Measurements from ENCODE around the gene ANKRD6. TPM values are rescaled to one million over a fixed set of nuclear protein-coding genes. Genes with fewer than 3 reads are reported as not detected.

The ANKRD6 gene
- total RNA-seq, 2 experiments from 2014 or later, result 9.1 TPM

DNA sequence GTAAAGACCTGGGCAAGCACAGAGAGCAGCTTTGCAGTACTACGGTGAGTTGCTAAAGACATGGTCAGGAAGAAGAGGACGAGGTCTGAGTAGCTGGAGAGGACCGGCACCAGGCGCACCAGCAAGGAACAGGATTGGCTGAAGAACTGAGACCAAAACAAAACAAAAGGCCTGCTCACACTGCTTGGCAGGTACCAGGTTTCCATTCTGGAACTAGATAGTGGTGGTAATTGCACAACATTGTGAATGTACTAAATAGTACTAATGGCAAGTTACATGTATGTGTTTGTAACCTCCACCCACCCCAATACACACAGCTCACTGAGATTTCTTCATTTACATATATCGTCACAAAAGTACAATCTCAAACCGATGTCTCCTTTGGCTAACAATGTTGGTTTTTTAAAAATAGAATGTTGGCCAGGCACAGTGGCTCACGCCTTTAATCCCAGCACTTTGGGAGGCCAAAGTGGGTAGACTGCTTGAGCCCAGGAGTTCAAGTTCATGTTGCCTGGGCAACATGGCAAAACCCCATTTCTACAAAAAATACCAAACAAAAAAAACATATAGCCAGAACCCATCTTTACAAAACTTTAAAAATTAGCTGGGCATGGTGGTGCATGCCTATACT is 238.1 kb downstream of the ANKRD6 start:
- peaks cover 58% of the 10 kb centered on the region for H3K36me3 Mint-ChIP-seq (ENCODE audit: low read depth)
- no peaks in the 10 kb centered on the region for H3K4me1 Mint-ChIP-seq (ENCODE audit: low read depth)
- no peak overlapping the region for H3K4me3 Mint-ChIP-seq
- no peaks in the 10 kb centered on the region for H3K27me3 Mint-ChIP-seq (ENCODE audit: low read depth)
- no peaks in the 10 kb centered on the region for H3K9me3 Mint-ChIP-seq (ENCODE audit: insufficient read depth)
- DNase-seq, result no peak
- CTCF ChIA-PET, result no interaction called here
- no peak for ATAC-seq
- H3K27ac Mint-ChIP-seq, result no peak overlapping the region
- POLR2A ChIA-PET, result no interaction called here

DNA sequence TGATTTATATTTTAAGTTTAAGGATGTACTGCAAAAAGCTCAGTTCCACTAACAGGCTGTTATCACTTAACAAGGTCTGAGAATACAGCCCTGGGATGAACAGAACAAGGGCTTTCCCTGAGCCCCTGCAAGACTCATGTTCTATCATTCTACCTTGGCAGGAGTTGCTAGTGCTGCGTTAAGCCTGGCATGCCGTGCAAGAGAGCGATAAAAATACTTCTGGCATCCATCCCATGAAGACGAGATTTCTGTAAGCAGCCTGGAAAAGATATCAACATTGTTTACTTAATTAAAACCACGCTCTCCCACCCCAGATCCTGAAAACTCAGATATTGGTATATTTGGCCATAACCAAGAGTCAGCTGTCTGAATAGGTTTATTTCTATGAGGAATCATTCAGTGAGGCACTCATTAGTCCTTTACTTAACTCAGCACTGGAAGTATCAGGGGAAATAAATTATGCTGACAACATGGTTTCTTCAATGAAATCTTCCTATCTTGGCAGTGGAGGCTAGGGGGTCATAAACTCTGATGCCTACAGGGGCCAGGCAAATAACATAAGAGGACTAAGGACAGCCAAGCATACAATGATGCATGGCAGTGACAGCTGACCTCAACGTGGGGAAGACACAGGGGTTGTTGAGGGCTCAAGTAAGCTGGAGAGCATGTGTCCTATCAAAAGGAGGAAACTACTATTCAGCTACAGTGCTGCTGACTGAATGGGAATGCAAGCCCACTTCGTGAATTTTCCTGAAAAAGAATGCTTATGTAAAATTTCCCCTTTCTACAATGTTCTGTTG is 243.2 kb downstream of the ANKRD6 start:
- DNase-seq (no peak), ATAC-seq (no peak)
- POLR2A ChIA-PET, result no interaction called here
- H3K36me3 Mint-ChIP-seq (ENCODE audit: low read depth), result peaks cover 62% of the 10 kb centered on the region
- H3K27me3 Mint-ChIP-seq (ENCODE audit: low read depth), result no peaks in the 10 kb centered on the region
- H3K9me3 Mint-ChIP-seq (ENCODE audit: insufficient read depth), result no peaks in the 10 kb centered on the region
- H3K4me1 Mint-ChIP-seq (ENCODE audit: low read depth), result no peaks in the 10 kb centered on the region
- no peak overlapping the region for H3K27ac Mint-ChIP-seq
- CTCF ChIA-PET, result no interaction called here
- H3K4me3 Mint-ChIP-seq, result no peak overlapping the region

DNA sequence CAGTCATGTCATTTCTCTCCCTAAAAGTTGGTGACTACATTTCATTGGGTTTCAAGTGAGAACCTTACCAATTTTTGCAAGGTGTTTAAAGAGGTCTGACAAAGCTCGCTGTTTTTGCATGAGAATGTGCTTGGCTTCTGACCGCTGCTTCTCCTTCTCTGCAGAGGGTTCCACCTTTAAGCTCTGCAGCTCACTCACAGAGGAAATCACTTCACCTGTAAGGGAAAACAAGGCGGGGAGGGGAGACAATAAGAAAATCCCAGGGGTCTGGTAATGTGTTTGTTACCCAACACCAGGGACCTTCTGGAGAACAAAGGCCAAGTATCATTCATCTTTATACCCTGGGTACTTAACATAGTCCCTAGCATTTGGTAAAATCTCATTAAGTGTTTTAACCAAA is 245.6 kb downstream of the ANKRD6 start:
- DNase-seq (no peak), ATAC-seq (no peak)
- H3K9me3 Mint-ChIP-seq (ENCODE audit: insufficient read depth), result no peaks in the 10 kb centered on the region
- H3K27ac Mint-ChIP-seq, result no peak overlapping the region
- no peaks in the 10 kb centered on the region for H3K4me1 Mint-ChIP-seq (ENCODE audit: low read depth)
- H3K4me3 Mint-ChIP-seq, result no peak overlapping the region
- peaks cover 59% of the 10 kb centered on the region for H3K36me3 Mint-ChIP-seq (ENCODE audit: low read depth)
- ChIA-PET POLR2A (no interaction called here), CTCF (interaction anchor here (1.1 kb wide), 1 partner anchor 14 kb away, joined by 3 read pairs; no protein-coding TSS in a partner anchor)
- no peaks in the 10 kb centered on the region for H3K27me3 Mint-ChIP-seq (ENCODE audit: low read depth)

DNA sequence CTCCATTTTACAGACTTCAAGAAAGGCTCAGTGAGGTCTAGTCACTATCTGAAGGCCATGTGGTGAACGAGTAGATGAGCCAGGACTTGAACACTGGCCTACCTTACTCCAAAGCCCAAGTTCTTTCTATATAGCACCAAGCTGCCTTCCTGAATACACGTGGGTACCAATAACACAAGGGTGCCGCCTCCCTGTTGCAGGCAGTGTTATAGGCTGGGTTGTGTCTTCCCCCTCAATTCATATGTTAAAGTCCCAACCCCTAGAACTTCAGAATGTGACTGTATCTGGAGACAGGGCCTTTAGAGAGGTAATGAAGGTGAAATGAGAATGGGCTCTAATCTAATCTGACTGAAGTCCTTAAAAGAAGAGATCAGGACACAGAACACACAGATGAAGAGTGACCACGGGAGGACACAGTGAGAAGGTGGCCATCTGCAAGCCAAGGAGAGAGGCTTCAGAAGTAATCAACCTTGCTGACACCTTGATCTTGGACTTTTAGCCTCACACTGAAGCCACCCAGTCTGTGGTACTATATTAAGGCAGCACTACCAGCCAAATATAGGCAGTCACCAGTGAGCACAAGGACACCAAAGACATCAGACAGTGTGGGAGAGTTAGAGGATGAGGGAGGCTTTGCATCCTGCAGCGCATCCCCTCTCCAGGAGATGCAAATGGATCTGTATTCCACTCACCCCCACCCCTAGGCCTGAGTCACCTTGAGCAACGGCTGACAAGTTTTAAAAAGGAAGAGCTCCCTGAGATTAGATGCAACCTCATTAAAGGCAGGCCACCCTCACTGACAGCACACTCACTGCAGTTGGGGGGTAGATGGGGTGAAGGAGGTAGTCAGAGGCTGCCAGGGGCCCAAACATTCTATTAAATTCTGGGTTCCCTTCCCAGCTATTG is 246.5 kb downstream of the ANKRD6 start:
- H3K9me3 Mint-ChIP-seq (ENCODE audit: insufficient read depth), result no peaks in the 10 kb centered on the region
- H3K27ac Mint-ChIP-seq, result no peak overlapping the region
- ChIA-PET CTCF (no interaction called here), POLR2A (interaction anchor here (1.1 kb wide), 1 partner anchor 12 kb away, joined by 3 read pairs; no protein-coding TSS in a partner anchor)
- H3K27me3 Mint-ChIP-seq (ENCODE audit: low read depth), result no peaks in the 10 kb centered on the region
- DNase-seq (no peak), ATAC-seq (no peak)
- H3K4me1 Mint-ChIP-seq (ENCODE audit: low read depth), result no peaks in the 10 kb centered on the region
- peaks cover 57% of the 10 kb centered on the region for H3K36me3 Mint-ChIP-seq (ENCODE audit: low read depth)
- H3K4me3 Mint-ChIP-seq, result no peak overlapping the region

DNA sequence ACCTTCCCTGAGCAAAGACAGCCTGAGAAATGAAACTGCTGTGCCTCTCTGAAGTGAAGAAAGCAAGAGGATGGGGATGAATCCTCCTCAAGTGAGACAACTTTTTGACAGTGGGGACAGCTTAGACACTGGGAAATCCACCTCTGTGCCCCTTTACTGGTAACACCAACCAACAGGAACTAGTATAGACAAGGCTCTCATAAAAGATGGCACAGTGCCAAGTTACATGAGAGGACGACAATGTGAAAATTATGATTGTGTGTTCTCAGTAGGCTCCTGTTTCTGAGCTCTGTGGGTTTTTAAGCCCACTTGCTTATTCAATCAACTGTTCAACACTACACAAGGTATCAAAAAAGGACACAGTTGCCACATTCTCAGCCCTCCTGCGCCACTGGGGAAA is 247.2 kb downstream of the ANKRD6 start:
- Mint-ChIP-seq H3K4me3 (no peak overlapping the region), H3K9me3 (ENCODE audit: insufficient read depth) (no peaks in the 10 kb centered on the region), H3K36me3 (ENCODE audit: low read depth) (peaks cover 58% of the 10 kb centered on the region), H3K27me3 (ENCODE audit: low read depth) (no peaks in the 10 kb centered on the region), H3K4me1 (ENCODE audit: low read depth) (no peaks in the 10 kb centered on the region), H3K27ac (no peak overlapping the region)
- DNase-seq (no peak), ATAC-seq (no peak)
- POLR2A ChIA-PET, result no interaction called here
- CTCF ChIA-PET, result no interaction called here

DNA sequence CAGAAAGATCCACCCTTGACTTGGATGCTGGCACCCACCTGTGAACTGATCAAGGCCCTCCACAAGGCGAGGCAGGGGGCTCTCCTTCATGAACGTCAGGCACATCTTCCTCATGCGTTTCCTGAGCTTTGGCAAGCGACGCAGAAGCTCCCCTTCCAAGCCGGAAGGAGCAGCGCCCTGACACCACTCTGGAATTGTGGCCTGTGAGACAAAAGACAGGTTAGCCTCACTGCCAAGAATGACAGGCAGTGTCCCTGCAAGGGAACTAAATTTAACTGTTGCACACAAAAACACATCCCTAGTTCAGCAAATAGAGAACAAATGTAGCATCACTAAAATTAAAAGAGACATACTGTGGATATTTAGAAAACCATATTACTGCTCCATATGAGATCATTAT is 247.6 kb downstream of the ANKRD6 start:
- ATAC-seq, result no peak
- no peak for DNase-seq
- POLR2A ChIA-PET, result no interaction called here
- Mint-ChIP-seq H3K27me3 (ENCODE audit: low read depth) (no peaks in the 10 kb centered on the region), H3K27ac (no peak overlapping the region), H3K36me3 (ENCODE audit: low read depth) (peaks cover 59% of the 10 kb centered on the region), H3K4me1 (ENCODE audit: low read depth) (no peaks in the 10 kb centered on the region), H3K4me3 (no peak overlapping the region), H3K9me3 (ENCODE audit: insufficient read depth) (no peaks in the 10 kb centered on the region)
- CTCF ChIA-PET, result no interaction called here

DNA sequence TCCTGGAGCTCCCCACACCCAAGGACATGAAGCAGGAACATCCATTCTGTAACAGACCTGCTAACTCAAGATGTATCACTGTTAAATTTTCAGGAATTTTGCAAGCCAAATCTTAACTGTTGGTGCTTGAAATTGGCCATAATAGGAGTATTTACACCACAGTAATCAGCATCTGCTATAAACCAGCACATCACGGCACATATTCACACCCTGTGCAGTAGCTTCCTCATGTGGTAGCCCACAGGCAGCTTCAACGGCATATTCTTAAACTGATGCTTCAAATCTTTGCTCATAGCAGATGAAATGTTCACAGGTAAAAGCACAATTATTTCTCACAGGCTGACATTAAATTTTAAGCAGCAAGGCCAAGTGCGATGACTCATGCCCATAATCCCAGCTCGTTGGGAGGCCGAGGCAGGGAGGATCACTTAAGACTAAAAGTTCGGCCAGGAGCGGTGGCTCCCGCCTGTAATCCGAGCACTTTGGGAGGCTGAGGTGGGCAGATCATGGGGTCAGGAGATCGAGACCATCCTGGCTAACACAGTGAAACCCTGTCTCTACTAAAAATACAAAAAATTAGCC is 249.1 kb downstream of the ANKRD6 start:
- H3K36me3 Mint-ChIP-seq (ENCODE audit: low read depth), result peaks cover 60% of the 10 kb centered on the region
- H3K4me3 Mint-ChIP-seq, result no peak overlapping the region
- CTCF ChIA-PET, result interaction anchor here (0.7 kb wide), 1 partner anchor 111 kb away, joined by 3 read pairs; no protein-coding TSS in a partner anchor
- POLR2A ChIA-PET, result no interaction called here
- H3K9me3 Mint-ChIP-seq (ENCODE audit: insufficient read depth), result no peaks in the 10 kb centered on the region
- DNase-seq, result no peak
- H3K27me3 Mint-ChIP-seq (ENCODE audit: low read depth), result no peaks in the 10 kb centered on the region
- ATAC-seq, result no peak
- no peaks in the 10 kb centered on the region for H3K4me1 Mint-ChIP-seq (ENCODE audit: low read depth)
- no peak overlapping the region for H3K27ac Mint-ChIP-seq

DNA sequence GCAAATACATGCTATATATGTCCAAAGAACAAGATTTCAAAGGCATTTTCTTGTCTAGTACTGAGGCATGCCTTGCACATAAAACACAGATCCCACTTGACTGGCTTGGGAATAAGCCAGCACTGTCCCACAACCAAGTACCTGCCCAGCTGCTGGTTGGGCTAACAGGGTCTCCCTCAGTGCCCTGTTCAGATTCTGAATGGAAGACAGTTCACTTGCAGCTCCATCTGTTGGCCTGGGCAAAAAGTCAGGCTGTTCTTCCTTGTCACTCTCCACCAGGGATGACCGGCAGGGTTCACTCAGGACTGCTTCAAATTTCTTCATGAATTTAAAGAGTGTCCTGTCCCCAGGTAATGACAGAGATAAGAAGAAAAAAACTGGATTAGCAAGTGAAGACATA is 250.0 kb downstream of the ANKRD6 start:
- no peak overlapping the region for H3K4me3 Mint-ChIP-seq
- no peaks in the 10 kb centered on the region for H3K27me3 Mint-ChIP-seq (ENCODE audit: low read depth)
- no peaks in the 10 kb centered on the region for H3K4me1 Mint-ChIP-seq (ENCODE audit: low read depth)
- H3K27ac Mint-ChIP-seq, result no peak overlapping the region
- H3K9me3 Mint-ChIP-seq (ENCODE audit: insufficient read depth), result no peaks in the 10 kb centered on the region
- ChIA-PET CTCF (no interaction called here), POLR2A (no interaction called here)
- no peak for ATAC-seq
- no peak for DNase-seq
- peaks cover 60% of the 10 kb centered on the region for H3K36me3 Mint-ChIP-seq (ENCODE audit: low read depth)

Other genes with a start within 250 kb of the ANKRD6 start
- not detected for gene GABRR1, start 215.8 kb upstream of the ANKRD6 start, total RNA-seq
- gene GABRR2, start 117.9 kb upstream of the ANKRD6 start, total RNA-seq, result under 1 TPM; 0.18 to 0.42 TPM
- 10 to 100 TPM; 30.1 to 30.3 TPM for gene UBE2J1, start 80.4 kb upstream of the ANKRD6 start, total RNA-seq
- gene RRAGD, start 20.9 kb upstream of the ANKRD6 start, total RNA-seq, result 1 to 10 TPM; 2.5 to 3.7 TPM
- 10 to 100 TPM; 29.2 to 29.5 TPM for gene LYRM2, start 205.6 kb downstream of the ANKRD6 start, total RNA-seq

All from activated CD8-positive, alpha-beta T cell treated with anti-CD3 and anti-CD28 coated beads, Interleukin-2, amount 10 ng/mL, durations not matched to agents 7 days and 5 days (primary cell).